Measurements from ENCODE around the gene ATP8B4.

The ATP8B4 gene

GRCh38 chr15:50071551-50072258 is 47.3 kb downstream of the ATP8B4 start:
- DNase-seq: no peak
- intact Hi-C loops (cut with DNase I): no loop called here

DNA sequence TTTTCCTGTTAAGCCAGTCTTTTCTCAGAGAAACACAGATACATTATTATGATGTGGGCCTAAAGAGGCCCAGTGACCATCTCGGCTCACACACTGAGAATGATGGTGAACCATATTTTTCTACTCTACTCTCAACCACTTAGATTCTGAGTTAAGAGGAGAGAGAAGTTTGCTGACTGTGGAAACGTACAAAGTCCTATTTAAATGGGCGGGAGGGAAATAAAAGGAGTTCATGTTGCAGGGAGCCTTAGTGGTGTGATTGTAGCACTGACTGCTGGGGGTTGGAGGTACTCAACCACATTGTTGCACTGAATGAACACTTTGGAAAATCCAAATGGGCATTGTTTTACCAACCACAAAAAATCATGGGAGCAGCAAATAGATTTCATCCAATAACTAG is 51.0 kb downstream of the ATP8B4 start:
- no peak for DNase-seq
- intact Hi-C loops (cut with DNase I): loop anchor here (2.0 kb wide), 1 partner anchor 29 kb away; no protein-coding TSS in a partner anchor

GRCh38 chr15:50067254-50067653 is 51.8 kb downstream of the ATP8B4 start:
- no peak for DNase-seq

DNA sequence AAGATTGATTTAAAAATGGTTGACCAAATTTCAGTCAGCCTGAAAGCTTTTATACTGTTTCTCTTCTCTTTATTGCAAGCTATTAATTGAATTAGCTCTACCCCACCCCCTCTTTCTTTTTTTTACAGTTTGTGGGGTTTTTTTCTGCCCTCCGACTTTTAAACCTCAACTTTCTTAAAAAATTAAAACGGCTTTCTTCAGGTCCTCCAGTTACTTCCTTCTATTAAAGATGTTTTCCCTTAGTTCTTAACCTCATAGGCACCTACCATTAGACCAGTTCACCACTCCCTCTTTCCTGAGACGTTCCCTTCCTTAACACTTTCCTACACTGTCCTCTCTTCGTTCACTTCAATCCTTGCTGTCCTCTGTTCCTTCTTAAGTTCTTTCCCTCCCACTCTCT is 52.4 kb downstream of the ATP8B4 start:
- DNase-seq: no peak
- intact Hi-C loops (cut with DNase I): no loop called here

More at GRCh38 chr15:50067254-50067653, 51.8 kb downstream of the ATP8B4 start:
- intact Hi-C loops (cut with DNase I): no loop called here

DNA sequence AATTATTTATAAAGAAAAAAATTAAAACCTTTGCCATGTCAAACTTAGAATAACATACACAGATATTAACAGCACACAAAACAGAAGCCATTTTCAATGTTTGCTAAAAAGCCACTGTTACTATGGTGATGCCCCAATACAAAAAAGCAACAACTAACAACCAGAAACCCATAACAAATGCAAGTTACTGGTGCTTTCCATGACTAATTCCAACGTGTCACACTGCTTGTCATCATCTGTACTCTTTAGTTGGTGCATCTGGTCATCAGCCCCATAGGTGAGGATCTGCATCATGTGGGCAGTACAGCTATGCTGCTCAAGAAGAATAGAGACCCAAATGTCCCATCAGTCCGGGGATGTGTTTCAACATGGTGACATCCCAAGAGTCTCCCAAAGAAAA is 52.8 kb downstream of the ATP8B4 start:
- DNase-seq: no peak
- intact Hi-C loops (cut with DNase I): no loop called here

DNA sequence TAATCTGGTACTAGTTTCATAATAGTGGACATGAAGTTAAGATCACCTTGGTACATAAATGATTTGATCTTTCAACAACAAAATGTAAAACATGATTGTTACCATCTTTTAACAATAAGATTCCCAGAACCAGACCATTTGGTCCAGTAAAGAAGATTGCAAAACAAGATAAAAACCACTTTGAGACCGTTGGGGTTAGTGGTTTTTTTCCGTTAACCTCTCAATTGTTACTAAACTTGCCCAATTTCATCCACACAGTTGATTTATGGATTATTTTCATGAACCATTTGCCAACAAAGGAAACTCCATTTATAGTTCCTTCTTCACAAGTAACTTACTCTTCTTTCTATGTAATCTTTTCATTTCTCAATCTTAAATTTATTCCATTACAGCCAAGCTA is 53.8 kb downstream of the ATP8B4 start:
- DNase-seq: no peak
- intact Hi-C loops (cut with DNase I): no loop called here

GRCh38 chr15:50064673-50065072 is 54.4 kb downstream of the ATP8B4 start:
- no peak for DNase-seq
- intact Hi-C loops (cut with DNase I): no loop called here

DNA sequence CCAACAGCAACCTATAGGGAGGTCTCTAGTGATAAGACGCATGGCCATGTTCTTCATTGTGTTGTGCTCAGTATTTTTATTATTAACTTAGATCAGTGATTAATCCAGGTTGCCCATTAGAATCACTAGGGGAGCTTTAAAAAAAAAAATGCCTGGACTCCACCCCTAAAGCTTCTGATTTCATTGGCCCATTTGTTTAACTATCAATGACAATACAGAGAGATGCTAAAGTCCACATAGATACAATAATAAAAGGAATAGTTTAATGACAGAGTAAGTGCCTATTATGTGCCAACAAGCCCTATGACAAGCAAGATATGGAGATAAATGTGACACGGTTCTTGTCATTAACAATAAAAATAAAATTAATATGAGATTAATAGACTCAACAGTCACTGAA is 55.8 kb downstream of the ATP8B4 start:
- intact Hi-C loops (cut with DNase I): no loop called here

DNA sequence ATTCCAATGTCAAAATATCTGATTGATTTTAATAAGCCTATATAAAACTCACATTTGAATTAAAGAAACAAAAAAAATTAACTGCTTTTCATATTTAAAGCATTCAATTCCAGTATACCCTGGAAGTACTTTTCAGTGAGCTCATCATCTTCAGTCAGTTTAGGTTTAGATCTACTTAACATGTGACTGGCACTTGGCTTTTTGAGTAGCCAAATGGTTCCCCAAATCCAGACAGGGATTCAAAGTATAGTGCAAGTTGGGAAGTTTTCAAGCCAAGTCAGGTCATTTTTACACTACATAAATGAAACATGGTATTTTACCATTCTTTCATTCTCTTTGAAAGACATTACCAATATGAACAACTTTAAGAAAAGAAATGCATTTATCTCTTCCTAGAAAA is 57.5 kb downstream of the ATP8B4 start:
- intact Hi-C loops (cut with DNase I): no loop called here
- no peak for DNase-seq

More for the DNA sequence above, 55.8 kb downstream of the ATP8B4 start:
- DNase-seq: no peak

GRCh38 chr15:50059883-50060282 is 59.1 kb downstream of the ATP8B4 start:
- intact Hi-C loops (cut with DNase I): no loop called here

GRCh38 chr15:50059203-50059772 is 59.7 kb downstream of the ATP8B4 start:
- intact Hi-C loops (cut with DNase I): no loop called here
- no peak for DNase-seq

More at GRCh38 chr15:50059883-50060282, 59.1 kb downstream of the ATP8B4 start:
- no peak for DNase-seq

DNA sequence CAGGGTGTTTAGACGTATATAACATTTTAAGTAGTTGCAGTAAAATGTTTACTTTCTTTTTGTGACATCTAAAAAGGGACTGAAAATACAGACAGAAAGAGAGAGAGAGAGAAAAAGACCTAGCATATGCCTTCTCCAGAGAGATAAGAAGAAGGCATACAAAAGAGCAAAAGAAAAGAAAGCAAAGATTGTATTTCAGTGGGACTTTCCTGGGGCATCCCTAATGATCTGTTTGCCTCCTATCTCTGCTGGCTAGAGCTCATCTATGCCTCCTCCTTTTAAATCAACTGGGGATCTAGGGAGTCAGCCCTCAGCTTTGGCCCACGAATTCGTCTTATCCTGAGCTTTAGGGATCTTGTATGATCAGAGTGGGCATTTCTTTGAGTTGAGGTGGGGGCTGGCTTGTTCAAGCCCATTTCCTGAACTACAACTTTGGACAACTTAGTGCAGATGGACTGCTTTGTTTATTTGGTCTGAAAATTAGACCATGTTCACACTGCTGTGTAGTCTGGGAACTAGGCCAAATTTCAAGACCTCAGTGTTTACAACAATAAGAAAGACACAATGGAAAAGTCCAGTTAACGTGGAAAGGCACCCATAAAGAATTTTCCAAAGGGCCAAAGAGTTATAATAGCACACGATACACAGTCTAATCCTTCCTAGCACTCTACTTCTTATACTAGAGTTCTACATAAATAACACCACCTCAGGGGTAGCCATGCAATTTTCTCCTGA is 61.0 kb downstream of the ATP8B4 start:
- DNase-seq: no peak
- intact Hi-C loops (cut with DNase I): no loop called here

- intact Hi-C loops (cut with DNase I): no loop called here
- DNase-seq: no peak
Observed at GRCh38 chr15:50057196-50057595, 61.8 kb downstream of the ATP8B4 start.

DNA sequence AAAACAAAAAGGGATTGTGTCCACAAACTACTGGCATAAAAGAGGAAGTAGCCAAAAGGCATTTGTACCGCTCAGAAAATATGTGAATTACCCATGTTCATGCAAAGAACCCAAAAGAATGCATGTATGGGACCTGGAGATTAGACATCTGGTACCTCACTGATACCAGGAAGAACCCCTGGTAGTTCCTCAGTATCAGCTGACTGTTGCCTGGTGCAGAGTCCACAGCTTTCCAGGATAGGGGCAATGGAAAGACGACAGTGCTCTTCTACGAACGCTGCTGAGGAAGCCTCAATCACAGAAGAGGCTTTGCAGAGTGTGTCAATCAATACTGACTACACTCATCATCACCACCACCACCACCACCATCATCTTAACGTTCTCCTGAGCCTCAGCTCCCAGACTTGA is 63.3 kb downstream of the ATP8B4 start:
- intact Hi-C loops (cut with DNase I): no loop called here
- no peak for DNase-seq

DNA sequence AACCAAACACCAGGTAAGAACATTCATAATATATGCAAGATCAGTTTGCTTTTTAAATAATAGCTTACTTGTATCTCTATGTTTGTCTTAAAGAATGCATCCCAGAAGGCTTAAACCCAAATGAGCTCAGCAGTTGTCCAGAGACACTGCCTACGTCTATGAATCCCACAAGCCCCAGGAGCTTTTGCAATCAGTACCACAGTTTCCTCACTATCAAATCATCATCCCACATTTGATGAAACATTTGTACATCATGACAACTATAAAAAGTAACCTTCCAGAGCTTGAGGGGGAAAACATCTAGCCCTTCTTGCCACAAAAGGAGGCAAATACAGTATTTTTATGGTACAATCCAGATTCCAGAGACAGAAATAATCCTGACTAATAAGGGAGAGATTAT is 63.7 kb downstream of the ATP8B4 start:
- DNase-seq: no peak
- intact Hi-C loops (cut with DNase I): no loop called here

DNA sequence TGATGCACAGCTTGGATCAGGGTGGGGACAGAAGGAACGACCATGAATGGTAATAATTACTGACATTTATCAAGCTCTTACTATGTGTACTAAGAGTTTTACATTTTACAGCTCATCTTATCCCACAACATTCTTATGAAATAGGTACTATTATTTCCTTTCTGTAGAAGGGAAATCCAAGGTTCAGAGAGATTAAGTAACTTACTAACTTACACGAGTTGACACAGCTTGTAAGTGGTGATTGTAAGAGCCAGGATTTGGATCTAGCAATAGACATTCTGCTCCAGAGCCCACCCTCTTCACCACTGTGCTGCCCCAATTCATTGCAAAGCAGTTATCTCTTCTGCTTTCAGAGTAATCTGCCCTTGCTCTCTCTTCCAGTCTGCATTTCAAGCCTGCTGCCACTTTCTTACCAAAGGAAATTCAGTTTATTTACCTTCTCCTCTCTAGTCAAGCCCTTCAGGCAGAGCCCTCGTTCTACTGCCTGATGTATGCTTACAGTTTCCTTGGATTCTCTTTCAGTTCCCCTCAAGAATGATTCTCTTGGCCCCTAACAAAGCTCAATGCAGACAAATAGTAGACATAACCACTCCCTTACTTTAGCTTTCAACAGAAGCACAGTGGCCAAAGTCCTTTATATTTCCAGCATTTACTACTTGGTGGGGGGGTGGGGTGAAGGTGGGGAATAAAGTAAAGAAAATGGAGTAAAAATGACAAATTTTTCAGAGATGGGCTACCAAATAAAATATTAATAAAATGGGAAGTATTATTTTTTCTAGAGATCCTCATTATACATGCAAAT is 65.8 kb downstream of the ATP8B4 start:
- DNase-seq: no peak
- intact Hi-C loops (cut with DNase I): loop anchor here (2.0 kb wide), 1 partner anchor 818 kb away; no protein-coding TSS in a partner anchor

DNA sequence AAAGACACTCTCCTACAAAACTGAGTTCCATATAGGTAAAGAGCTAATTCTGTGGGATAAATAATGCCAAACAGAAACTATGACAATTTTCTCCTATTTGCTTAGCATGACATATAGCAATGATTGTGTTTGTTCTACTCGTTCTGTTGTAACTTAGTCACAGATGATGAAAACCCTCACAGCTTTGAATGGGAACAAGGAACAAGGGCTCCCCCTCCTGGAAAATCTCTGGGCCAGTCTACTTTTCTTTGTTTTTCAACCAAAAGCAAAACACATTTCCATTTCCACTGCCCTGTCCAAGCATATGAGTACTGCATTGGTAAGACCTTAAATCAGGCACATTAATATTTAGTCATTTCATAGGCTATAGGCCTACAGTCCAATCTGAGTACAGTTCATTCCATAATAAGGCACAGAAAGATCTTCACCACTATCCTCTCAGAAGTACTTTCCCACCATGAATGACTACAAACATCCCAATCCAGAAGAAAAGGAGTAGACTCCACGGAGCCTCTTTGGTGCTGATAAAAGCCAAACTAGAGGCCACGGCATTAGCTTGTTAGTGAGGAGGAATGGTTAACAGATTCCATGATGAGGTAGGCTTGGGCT is 67.1 kb downstream of the ATP8B4 start:
- intact Hi-C loops (cut with DNase I): loop anchor here (2.0 kb wide), 1 partner anchor 817 kb away; no protein-coding TSS in a partner anchor
- peak in 7 of 10 donors; percentile 14 to 79 (median 52) for DNase-seq

GRCh38 chr15:50050986-50051743 is 67.9 kb downstream of the ATP8B4 start:
- no peak for DNase-seq

GRCh38 chr15:50049871-50050270 is 69.2 kb downstream of the ATP8B4 start:
- intact Hi-C loops (cut with DNase I): no loop called here
- DNase-seq: no peak

More at GRCh38 chr15:50050986-50051743, 67.9 kb downstream of the ATP8B4 start:
- intact Hi-C loops (cut with DNase I): no loop called here

All from posterior cingulate gyrus (tissue), 11 donors.